HG02588 (cell line): ENCODE data around the gene SLC8B1.

Source experiments
- ATAC-seq: cut with Tn5 transposase; IDR thresholded peaks from one replicate; pipeline ENCODE4 v1.9.1; 2021; ENCODE audit warnings: mild to moderate bottlenecking, moderate library complexity; ENCODE audit not compliant: unreplicated experiment

The SLC8B1 gene

DNA sequence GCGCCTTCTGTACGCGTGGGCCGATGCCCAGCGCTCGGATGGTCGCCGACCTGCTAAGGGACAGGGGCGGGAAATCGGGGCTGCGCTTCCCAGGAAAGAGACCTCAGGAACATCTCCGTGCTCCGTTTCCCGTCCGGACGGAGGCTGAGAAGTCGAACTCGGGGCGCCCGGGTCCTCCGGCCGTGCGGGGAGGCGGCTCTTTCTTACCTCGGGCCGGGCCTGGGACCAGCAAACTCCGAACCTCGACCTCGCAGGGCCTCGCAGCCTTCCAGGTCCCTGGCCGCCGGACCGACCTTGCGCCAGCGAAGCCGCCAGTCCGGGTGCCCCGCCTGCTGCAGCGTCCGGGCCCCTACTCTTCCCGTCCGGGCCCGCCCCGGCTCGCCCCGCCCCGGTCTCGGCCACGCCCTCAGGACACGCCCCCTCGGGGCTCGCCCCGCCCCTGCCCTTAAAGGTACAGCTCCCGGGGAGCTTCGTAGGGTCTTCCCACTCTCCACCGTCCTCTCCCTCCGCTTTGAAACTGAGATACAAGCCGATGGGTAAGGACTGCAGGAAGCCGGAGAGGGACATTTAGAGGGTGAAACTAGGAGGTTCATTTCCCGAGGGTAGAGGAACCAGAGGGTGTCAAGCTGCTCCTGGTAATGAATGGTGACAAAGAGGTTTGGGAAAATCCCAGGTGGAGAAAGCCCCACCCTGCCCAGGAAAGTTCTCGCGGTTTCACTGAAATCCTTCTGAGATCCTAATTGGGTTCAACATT lies at the start of gene SLC8B1:
Gene SLC8B1, minus strand, starts transcription at position 324 of the 754 bp plus-strand sequence. CDS start 2,231 bp downstream, outside the sequence.
- ATAC-seq = peak; percentile 97

DNA sequence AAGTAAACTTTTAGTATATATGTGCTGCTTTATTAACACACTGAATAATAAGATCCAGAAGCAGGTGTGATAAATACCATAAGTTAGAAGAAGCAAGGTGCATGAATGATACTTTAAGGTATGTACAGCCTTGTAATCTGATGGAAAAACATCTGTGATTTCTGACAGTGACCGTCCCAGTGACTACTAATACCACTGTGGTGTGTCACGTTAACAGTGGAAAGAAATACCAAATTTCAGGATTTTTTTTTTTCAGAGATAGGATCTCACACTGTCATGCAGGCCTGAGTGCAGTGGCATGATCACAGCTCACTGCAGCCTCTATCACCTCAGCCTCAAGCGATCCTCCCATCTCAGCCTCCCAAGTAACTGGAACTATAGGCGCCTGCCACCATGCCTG lies 47.3 kb upstream of the SLC8B1 start:
- ATAC-seq = no peak

DNA sequence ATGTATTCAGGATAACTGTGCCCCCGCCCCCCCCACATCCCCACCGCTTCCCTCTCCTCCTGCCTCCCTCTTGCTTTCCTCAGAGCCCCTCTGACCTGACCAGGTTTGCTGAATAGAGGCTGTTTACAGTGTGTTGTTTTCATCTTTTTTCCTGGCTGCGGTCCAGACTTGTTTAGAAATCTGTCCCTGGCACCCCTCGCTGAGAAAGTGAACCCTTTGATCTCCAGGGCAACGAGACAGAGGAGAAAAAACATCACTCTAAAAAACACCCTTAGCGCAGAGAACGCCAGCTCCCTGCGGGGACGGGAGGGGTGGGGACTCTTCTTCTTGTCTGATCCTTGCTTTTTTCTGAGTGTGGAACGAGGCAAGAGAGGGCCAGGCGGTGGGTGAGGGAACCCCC lies 46.3 kb upstream of the SLC8B1 start:
- no peak for ATAC-seq

GRCh38 chr12:113378291-113378690 lies 43.4 kb upstream of the SLC8B1 start:
- ATAC-seq = no peak

GRCh38 chr12:113374823-113375428 lies 40.0 kb upstream of the SLC8B1 start:
- no peak for ATAC-seq

DNA sequence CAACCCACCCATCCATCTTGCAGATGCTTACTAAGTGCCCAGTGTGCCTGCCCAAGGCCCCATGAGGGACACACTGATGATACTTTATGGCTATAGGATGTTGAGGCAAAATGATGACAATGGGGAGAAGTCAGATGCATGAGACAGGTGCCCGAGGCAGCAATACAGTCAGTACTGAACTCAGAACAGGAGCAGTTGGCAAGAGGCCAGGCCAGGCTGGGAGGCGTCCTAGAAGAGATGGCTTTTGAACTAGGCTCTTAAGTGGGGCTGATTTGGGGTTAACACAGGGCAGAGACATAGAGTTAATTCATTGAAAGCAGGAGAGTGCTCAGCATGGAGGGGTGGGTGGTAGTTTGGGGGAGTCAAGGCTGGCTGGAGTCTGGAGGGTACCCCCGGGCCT lies 39.1 kb upstream of the SLC8B1 start:
- ATAC-seq = no peak

- no peak for ATAC-seq
Measured at GRCh38 chr12:113373440-113373839, 38.5 kb upstream of the SLC8B1 start.

DNA sequence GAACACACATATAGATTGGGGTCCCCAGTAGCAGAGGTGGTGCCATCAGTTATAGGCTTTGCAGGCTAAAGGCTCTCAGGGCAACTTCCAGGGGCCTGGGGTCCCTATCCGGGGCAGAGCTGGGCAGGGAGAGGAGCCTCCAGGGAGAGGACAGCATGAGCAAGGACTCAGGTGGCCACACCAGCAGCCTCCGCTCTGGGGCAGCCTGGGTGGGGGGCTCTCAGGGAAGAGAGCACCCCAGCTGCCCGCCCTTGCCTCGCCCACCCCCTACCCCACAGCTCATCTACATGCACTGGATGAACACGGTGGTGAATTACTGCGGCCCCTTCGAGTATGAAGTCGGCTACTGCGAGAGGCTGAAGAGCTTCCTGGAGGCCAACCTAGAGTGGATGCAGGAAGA lies 37.5 kb upstream of the SLC8B1 start:
- ATAC-seq = no peak

DNA sequence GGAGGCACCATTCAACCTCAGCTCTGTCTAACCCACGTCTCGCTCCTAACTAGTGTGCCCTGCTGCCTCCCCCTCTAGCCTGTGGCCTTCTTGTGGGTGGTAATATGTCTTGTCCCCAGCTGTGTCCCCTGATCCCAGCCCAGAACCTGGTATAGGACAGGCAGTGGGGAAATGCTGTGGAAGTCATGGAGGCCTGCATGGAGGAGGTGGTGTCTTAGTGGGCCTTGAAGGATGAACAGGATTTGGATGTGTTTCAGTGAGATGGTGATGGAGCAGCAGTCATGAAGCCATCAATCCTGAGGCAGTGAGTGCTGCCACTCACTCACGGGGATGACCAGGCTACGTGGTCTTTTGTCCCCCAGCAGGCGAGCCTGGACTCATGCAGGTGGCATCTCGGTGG lies 36.9 kb upstream of the SLC8B1 start:
- no peak for ATAC-seq

- no peak for ATAC-seq
Measured at GRCh38 chr12:113370923-113371682, 36.2 kb upstream of the SLC8B1 start.

GRCh38 chr12:113369391-113369985 lies 34.6 kb upstream of the SLC8B1 start:
- ATAC-seq = no peak

DNA sequence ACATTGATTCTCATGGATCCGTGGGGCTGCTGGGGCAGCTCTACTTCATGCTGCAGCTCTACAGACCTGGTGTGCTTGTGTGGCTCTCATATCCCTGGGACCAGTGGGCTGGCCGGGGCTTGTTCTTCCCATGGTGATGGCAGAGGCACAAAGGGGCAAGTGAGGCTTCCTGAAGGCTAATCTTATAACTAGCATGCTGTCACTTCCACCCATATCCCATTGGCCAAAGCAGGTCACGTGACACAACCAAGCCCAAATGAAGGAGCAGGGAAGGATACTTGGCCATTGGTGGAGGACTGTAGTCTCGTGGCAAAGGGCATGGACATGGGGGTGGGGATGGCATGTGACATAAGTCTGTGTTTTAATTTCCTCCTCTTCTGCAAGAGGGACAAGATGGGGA lies 33.4 kb upstream of the SLC8B1 start:
- no peak for ATAC-seq

DNA sequence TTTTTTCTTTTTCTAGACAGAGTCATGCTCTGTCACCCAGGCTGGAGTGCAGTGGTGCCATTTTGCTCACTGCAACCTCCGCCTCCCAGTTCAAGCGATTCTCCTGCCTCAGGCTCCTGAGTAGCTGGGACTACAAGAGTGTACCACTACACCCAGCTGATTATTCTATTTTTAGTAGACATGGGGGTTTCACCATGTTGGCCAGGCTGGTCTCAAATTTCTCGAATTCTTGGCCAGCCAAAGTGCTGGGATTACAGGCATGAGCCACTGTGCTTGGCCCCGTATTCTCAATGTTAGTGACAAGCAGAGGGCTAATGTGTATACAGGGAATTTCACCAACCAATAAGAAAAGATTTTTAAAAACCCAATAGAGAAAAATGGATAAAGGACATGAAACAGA lies 31.9 kb upstream of the SLC8B1 start:
- ATAC-seq = no peak

DNA sequence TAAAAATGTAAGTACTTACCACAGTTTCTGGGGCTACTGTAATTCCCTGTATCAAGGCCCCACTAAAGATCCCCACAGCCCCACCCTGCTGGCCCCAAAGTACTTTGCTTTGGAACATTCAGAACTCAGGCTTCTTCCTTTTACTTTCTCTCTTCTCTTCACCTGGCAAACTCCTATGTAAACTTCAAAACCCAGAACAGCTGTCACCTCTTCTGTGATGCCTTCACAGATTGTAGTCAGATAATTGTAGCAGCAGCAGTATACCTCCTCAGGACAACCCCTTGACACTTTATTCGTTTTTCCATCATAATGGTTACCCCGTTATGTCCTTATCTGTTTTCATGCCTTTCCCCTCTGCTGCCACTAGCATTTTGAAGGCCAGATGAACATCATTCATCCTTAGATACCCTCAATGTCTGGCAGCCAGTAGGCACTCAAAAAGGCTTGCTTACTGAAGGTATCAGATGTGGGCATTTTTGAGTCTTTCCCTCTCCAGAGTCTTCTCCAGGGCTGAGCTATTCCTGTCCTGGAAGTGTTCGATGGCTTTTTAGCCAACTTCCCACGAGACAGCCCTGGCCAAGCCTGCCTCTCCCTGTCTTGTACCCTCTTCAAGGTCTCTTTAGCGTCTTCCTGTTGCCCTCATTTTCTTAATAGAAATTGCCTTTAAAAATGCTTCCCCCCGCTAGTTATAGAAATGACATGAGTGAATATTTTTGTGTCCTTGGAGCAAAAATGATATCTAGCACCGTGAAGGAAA lies 30.9 kb upstream of the SLC8B1 start:
- no peak for ATAC-seq

GRCh38 chr12:113364698-113365097 lies 29.8 kb upstream of the SLC8B1 start:
- no peak for ATAC-seq

GRCh38 chr12:113361574-113362370 lies 26.9 kb upstream of the SLC8B1 start:
- no peak for ATAC-seq

DNA sequence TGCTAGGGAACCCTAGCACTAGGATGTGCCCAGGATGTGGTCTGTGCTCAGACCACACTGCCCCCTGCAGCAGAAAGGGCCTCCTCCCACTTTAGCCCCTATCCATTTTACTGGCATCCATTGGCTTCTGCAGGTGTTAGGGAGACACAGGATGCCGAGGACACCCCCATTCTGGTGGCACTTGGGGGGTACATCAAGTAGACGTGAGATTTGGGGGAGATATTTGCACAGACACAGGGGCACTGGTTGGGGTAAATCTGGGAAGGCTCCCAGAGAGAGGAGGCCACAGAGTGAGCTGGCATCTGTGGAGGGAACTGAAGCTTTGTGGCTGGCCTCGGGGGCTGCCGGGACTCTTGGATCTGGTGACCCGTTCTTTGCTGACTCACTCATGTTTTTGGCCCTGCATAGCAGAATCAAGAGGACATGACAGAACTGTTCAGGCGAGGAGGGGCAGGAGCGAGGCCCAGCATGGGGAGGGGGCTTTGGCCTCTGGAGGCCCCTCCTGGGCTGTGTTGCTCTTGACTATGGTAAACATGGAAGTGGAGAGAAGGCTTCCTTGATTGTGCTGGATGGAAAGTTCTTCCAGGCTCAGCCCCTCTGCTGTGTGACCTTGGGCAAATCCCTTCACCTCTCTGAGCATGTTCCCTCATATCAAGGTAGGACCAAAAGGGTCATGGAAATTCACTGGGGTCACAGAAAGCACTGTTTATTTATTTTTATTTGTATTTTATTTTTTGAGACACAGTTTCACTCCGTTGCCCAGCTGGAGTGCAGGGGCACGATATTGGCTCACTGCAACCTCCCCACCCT lies 25.2 kb upstream of the SLC8B1 start:
- no peak for ATAC-seq

GRCh38 chr12:113359133-113359938 lies 24.4 kb upstream of the SLC8B1 start:
- no peak for ATAC-seq
